OCI-LY3 (cell line): Measurements from ENCODE around the gene HEG1.

Experiments used
- H2AFZ ChIP-seq: fragments of 200-600, 300-600 bp; shearing (Covaris generic); 2 replicates; pipeline ENCODE4 v1.6.0; 2014; ENCODE audit warnings: antibody characterized with exemption, low read depth, low read length
- H3K27ac ChIP-seq: fragments of 200-600, 300-600 bp; sonication (generic); 2 replicates; pipeline ENCODE4 v1.5.1; 2014; ENCODE audit warnings: mild to moderate bottlenecking, low read length, moderate library complexity, mixed read lengths
- H3K27me3 ChIP-seq: fragments of 200-600, 300-600 bp; sonication (generic); 2 replicates; pipeline ENCODE4 v1.6.1; 2014; ENCODE audit warnings: low read depth, low read length, mixed read lengths
- H3K36me3 ChIP-seq: fragments of 200-600, 300-600 bp; sonication (generic); replicated peaks from 2 replicates; pipeline ENCODE3; 2014; ENCODE audit warnings: low read depth, low read length, mixed read lengths
- H3K4me1 ChIP-seq: fragments of 300-600, 200-600 bp; sonication (generic); 2 replicates; pipeline ENCODE4 v1.6.1; 2014; ENCODE audit warnings: low read length, mixed read lengths
- H3K4me2 ChIP-seq: fragments of 200-600, 300-600 bp; sonication (generic); 2 replicates; pipeline ENCODE4 v1.6.1; 2014; ENCODE audit warnings: low read length, mixed read lengths
- H3K4me3 ChIP-seq: fragments of 300-600, 200-600 bp; sonication (generic); 2 replicates; pipeline ENCODE4 v1.5.1; 2014; ENCODE audit warnings: antibody characterized with exemption, mild to moderate bottlenecking, low read length, moderate library complexity
- H3K79me2 ChIP-seq: fragments of 300-600, 200-600 bp; shearing (Covaris generic); 2 replicates; pipeline ENCODE4 v1.6.1; 2014; ENCODE audit warnings: mild to moderate bottlenecking, low read length, mixed read lengths
- H3K9ac ChIP-seq: fragments of 300-600, 200-600 bp; shearing (Covaris generic); 2 replicates; pipeline ENCODE4 v1.6.0; 2014; ENCODE audit warnings: mild to moderate bottlenecking, low read length, moderate library complexity
- H3K9me3 ChIP-seq: fragments of 200-600, 300-600 bp; shearing (Covaris generic); 2 replicates; pipeline ENCODE4 v1.6.1; 2014; ENCODE audit warnings: low read length, mixed read lengths; ENCODE audit not compliant: insufficient read depth
- H4K20me1 ChIP-seq: fragments of 200-600, 300-600 bp; sonication (generic); 2 replicates; pipeline ENCODE4 v1.6.1; 2016; ENCODE audit warnings: low read length, mixed read lengths; ENCODE audit not compliant: insufficient read depth
- EZH2phosphoT487 ChIP-seq: fragments of 200-600 bp; shearing (Covaris generic); IDR thresholded peaks from 2 replicates; pipeline ENCODE4 v1.6.1; 2018; ENCODE audit warnings: antibody characterized with exemption, mixed run types, low read depth
- TF ChIP-seq, protein P1 (sequence below): fragments of 200-600, 300-600 bp; sonication (generic); IDR thresholded peaks from 2 replicates; pipeline ENCODE4 v1.5.1; 2014; ENCODE audit warnings: antibody characterized with exemption, low read length, low read depth

Gene HEG1

DNA sequence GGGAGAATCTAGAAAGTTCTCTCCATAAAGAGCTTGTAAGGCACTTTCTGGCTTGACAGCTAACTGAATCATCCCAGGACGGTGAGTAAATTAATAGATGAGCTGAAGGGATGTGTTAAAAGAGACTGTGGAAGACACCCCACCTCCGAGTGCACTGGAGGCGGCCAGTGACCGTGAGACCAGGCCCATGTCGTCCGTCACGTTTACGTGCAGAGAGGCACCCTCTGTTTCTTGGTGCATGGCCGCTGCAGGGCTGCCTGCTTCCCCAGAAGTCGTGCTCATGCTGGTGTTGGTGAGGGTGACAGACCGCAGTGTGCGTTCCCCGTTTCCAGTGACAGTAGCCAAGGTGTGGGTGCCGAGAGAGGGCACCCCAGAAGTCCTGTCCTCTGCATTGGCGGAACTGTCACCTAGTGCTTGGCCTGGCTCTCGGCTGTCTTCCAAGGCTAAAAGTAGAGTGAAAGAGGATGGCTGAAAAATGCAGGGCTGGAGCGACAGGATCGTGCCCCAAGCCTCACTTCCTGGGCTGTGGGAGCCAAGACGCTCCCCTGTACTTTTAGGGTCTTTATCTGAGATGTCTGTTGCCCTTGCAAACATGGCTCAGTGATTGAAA lies 41.1 kb downstream of the HEG1 start:
- H3K79me2 ChIP-seq: no peaks in the 10 kb centered on the region
- no peak overlapping the region for H3K9ac ChIP-seq
- TF ChIP-seq EZH2phosphoT487: no peak
- TF ChIP-seq, protein P1, sequence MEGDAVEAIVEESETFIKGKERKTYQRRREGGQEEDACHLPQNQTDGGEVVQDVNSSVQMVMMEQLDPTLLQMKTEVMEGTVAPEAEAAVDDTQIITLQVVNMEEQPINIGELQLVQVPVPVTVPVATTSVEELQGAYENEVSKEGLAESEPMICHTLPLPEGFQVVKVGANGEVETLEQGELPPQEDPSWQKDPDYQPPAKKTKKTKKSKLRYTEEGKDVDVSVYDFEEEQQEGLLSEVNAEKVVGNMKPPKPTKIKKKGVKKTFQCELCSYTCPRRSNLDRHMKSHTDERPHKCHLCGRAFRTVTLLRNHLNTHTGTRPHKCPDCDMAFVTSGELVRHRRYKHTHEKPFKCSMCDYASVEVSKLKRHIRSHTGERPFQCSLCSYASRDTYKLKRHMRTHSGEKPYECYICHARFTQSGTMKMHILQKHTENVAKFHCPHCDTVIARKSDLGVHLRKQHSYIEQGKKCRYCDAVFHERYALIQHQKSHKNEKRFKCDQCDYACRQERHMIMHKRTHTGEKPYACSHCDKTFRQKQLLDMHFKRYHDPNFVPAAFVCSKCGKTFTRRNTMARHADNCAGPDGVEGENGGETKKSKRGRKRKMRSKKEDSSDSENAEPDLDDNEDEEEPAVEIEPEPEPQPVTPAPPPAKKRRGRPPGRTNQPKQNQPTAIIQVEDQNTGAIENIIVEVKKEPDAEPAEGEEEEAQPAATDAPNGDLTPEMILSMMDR: no peak
- H3K27me3 ChIP-seq: no peaks in the 10 kb centered on the region
- H3K27ac ChIP-seq: no peak overlapping the region
- H3K4me1 ChIP-seq: no peaks in the 10 kb centered on the region
- H3K9me3 ChIP-seq: no peaks in the 10 kb centered on the region
- no peaks in the 10 kb centered on the region for H4K20me1 ChIP-seq
- H2AFZ ChIP-seq: no peak overlapping the region
- no peak overlapping the region for H3K4me3 ChIP-seq
- H3K4me2 ChIP-seq: no peak overlapping the region
- no peaks in the 10 kb centered on the region for H3K36me3 ChIP-seq

DNA sequence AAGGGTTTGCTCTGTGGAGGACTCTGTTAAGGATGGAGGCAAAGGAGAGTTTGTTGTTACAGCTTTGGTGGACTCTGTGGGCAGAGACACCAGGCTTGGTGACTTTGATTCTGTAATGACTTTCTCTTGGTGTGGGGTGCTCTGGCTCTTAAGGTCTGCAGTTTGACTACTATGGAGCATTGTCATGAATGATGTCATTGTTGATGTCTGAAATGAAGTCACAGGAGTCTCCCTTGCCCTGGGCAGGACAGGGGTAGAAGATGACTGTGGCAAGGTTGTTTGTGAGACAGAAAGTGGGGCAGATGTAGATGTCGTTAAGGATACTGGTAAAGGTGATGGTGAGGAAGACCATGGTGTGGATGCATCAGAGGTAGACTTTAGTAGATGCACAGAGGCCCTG lies 42.7 kb downstream of the HEG1 start:
- Histone ChIP-seq H3K36me3 (no peaks in the 10 kb centered on the region), H3K27me3 (no peaks in the 10 kb centered on the region), H3K4me3 (no peak overlapping the region), H3K27ac (no peak overlapping the region), H3K9ac (no peak overlapping the region), H3K4me1 (no peaks in the 10 kb centered on the region), H4K20me1 (no peaks in the 10 kb centered on the region), H2AFZ (no peak overlapping the region), H3K9me3 (no peaks in the 10 kb centered on the region), H3K79me2 (no peaks in the 10 kb centered on the region), H3K4me2 (no peak overlapping the region)
- TF ChIP-seq, protein P1: no peak
- no peak for TF ChIP-seq EZH2phosphoT487

DNA sequence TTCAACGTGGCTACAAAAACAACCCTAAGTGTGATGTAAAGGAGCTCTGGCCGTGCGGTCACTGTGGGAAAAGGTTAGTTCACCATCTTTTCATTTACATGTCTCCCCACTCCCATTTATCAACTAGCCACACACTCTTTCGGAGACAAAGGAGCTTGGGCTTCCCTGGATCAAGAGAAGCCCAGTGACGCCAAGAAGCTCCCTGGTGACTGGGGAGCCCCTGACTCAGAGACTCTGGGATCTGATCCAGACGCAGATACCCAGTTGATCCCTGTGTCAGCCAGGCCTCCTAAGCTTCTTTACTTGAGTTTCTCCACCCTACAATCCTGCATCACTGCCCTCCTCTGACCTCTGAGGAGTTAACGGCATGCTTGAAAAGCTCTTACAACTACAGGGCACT lies 43.9 kb downstream of the HEG1 start:
- Histone ChIP-seq H3K27me3 (no peaks in the 10 kb centered on the region), H3K9me3 (no peaks in the 10 kb centered on the region), H3K4me1 (no peaks in the 10 kb centered on the region), H3K4me3 (no peak overlapping the region), H3K79me2 (no peaks in the 10 kb centered on the region), H3K9ac (no peak overlapping the region), H2AFZ (no peak overlapping the region), H3K36me3 (no peaks in the 10 kb centered on the region), H3K27ac (no peak overlapping the region), H4K20me1 (no peaks in the 10 kb centered on the region), H3K4me2 (no peak overlapping the region)
- no peak for TF ChIP-seq EZH2phosphoT487
- TF ChIP-seq, protein P1: no peak

DNA sequence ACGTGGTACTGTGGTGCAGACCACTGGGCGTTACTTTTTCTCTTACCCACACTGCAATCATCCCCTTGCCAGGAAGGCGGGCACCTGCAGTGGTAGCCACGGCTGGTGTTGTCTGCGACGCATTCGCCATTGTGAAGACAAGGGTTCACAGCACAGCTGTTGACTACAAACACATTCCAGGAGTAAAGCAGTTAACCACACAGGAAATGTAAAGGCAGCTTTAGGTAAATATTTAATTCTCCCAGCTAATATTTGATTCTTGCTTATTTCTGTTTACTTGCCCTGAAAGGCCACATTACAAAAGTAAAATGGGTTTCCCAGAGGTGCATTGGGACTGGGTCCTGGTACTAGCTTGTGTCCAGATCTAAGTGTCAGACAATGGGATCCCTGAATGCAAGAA lies 45.4 kb downstream of the HEG1 start:
- Histone ChIP-seq H3K27ac (no peak overlapping the region), H3K36me3 (no peaks in the 10 kb centered on the region), H4K20me1 (no peaks in the 10 kb centered on the region)

More for the DNA sequence above, 45.4 kb downstream of the HEG1 start:
- Histone ChIP-seq H3K9me3 (no peaks in the 10 kb centered on the region), H3K4me2 (no peak overlapping the region), H3K27me3 (0 out of 2 replicates have a peak, but pooled peaks cover under 1% of the 10 kb centered on the region), H2AFZ (no peak overlapping the region), H3K4me1 (no peaks in the 10 kb centered on the region), H3K79me2 (no peaks in the 10 kb centered on the region), H3K9ac (no peak overlapping the region), H3K4me3 (no peak overlapping the region)
- no peak for TF ChIP-seq EZH2phosphoT487
- TF ChIP-seq, protein P1: no peak
